ENCODE data around the gene SNX10. TPM values are rescaled to one million over a fixed set of nuclear protein-coding genes. Genes with fewer than 3 reads are reported as not detected.

SNX10 gene
- polyA plus RNA-seq, 1 experiment = not detected

DNA sequence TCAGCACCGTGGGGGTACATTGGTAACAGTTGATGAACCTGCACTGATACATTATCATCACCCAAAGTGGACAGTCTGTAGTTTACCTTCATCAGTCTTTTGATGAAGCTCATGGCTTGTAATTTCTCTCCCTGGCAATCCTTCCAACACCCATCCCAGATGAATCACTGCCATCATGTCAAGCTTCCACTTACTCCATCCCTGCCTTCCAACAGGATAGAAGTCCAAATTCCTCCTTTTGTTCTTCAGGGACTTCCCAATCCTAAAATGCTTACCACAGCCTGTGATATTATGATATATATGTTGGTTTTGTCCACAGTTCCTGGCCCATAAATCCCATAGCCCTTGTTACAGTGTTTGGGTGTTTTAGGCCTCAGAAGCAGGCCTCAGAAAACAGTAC, 16.1 kb downstream of the SNX10 start:
- DNase-seq (ENCODE audit: low read depth, low spot score) = no peak
- Histone ChIP-seq H3K27me3 (ENCODE audit: control insufficient read depth, insufficient read depth, low read length) (peaks cover 5% of the 10 kb centered on the region), H3K27ac (ENCODE audit: low read depth, low read length) (no peak overlapping the region), H3K9me3 (ENCODE audit: control insufficient read depth, insufficient read depth, low read length) (no peaks in the 10 kb centered on the region), H3K4me3 (ENCODE audit: low read depth, low read length) (no peak overlapping the region)
- ChIA-PET CTCF (no interaction called here), POLR2A (no interaction called here)
- TF ChIP-seq CTCF (IDR thresholded peaks at IDR 0.05; ENCODE audit: low read depth, low read length) = no peak

DNA sequence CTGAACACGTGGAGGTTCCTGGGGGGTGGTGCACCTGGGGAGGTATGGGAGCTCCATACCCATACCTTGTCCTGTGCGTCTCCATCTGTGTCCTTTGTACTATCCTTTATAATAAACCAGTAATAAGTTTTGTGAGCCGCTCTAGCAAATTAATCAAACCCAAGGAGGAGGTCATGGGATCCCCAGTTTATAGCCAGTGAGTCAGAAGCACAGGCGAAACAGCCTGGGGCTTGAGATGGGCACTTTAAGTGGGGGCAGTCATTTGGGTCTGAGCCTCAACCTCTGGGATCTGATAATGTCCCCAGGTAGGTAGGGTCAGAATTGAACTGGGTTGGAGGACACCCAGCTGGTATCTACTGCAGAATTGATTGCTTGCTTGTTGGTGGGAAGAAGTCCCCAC, 16.9 kb downstream of the SNX10 start:
- no peak for DNase-seq (ENCODE audit: low read depth, low spot score)
- Histone ChIP-seq H3K4me3 (ENCODE audit: low read depth, low read length) (no peak overlapping the region), H3K27me3 (ENCODE audit: control insufficient read depth, insufficient read depth, low read length) (no peaks in the 10 kb centered on the region), H3K9me3 (ENCODE audit: control insufficient read depth, insufficient read depth, low read length) (no peaks in the 10 kb centered on the region), H3K27ac (ENCODE audit: low read depth, low read length) (no peak overlapping the region)
- POLR2A ChIA-PET = no interaction called here
- TF ChIP-seq CTCF (IDR thresholded peaks at IDR 0.05; ENCODE audit: low read depth, low read length) = no peak
- CTCF ChIA-PET = no interaction called here

DNA sequence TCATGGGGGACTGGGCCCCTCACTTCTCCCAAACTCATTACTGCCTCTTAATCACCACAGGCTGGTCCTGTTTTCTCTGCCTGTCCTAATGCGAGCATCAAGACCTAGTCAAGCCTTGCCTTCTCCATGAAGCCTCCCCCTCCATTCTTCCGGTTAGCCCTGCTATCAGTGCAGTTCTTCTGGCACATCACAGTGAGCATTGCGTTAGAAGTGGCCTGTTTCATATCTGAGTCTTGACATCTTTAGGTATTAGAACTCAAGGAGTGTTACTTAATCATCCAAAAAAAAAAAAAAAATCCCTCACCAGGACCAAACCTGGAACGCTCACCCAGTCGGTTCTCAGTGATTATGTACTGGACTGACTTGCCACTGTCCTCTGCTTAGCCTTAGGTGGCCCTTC, 17.4 kb downstream of the SNX10 start:
- ChIA-PET CTCF (no interaction called here), POLR2A (no interaction called here)
- Histone ChIP-seq H3K27me3 (ENCODE audit: control insufficient read depth, insufficient read depth, low read length) (no peaks in the 10 kb centered on the region), H3K9me3 (ENCODE audit: control insufficient read depth, insufficient read depth, low read length) (no peaks in the 10 kb centered on the region), H3K4me3 (ENCODE audit: low read depth, low read length) (no peak overlapping the region), H3K27ac (ENCODE audit: low read depth, low read length) (no peak overlapping the region)
- no peak for DNase-seq (ENCODE audit: low read depth, low spot score)
- TF ChIP-seq CTCF (IDR thresholded peaks at IDR 0.05; ENCODE audit: low read depth, low read length) = no peak

DNA sequence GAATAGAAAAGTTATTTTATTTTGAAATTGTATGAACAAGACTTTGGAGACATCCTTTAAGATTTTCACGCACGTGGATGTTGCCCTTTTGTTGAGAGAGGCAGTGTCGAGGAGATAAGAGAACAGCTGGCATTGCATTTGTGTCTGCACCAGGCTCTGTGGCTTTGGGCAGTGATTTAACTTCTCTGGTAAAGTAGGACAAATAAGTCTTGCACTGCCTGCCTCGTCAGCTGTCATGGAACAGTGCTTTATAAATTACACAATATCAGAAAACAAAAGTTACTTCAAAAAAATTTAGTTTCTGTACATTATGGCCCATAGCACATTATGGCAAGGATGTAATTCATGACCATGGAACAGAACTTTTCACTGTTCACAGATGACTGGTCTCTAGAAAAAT, 20.1 kb downstream of the SNX10 start:
- ChIA-PET CTCF (interaction anchor here (1.0 kb wide), 1 partner anchor 58 kb away, joined by 3 read pairs; no protein-coding TSS in a partner anchor), POLR2A (no interaction called here)
- Histone ChIP-seq H3K27me3 (ENCODE audit: control insufficient read depth, insufficient read depth, low read length) (no peaks in the 10 kb centered on the region), H3K9me3 (ENCODE audit: control insufficient read depth, insufficient read depth, low read length) (no peaks in the 10 kb centered on the region), H3K27ac (ENCODE audit: low read depth, low read length) (no peak overlapping the region), H3K4me3 (ENCODE audit: low read depth, low read length) (no peak overlapping the region)
- no peak for DNase-seq (ENCODE audit: low read depth, low spot score)
- no peak for TF ChIP-seq CTCF (IDR thresholded peaks at IDR 0.05; ENCODE audit: low read depth, low read length)

GRCh38 chr7:26317211-26317610, 25.5 kb downstream of the SNX10 start:
- ChIA-PET CTCF (interaction anchor here (0.7 to 1.0 kb wide), 2 partner anchors 27 to 53 kb away, joined by 3 to 5 read pairs; no protein-coding TSS in a partner anchor), POLR2A (no interaction called here)
- no peaks in the 10 kb centered on the region for H3K9me3 ChIP-seq (ENCODE audit: control insufficient read depth, insufficient read depth, low read length)
- no peaks in the 10 kb centered on the region for H3K27me3 ChIP-seq (ENCODE audit: control insufficient read depth, insufficient read depth, low read length)
- TF ChIP-seq CTCF (IDR thresholded peaks at IDR 0.05; ENCODE audit: low read depth, low read length) = no peak
- H3K27ac ChIP-seq (ENCODE audit: low read depth, low read length) = no peak overlapping the region
- no peak for DNase-seq (ENCODE audit: low read depth, low spot score)
- no peak overlapping the region for H3K4me3 ChIP-seq (ENCODE audit: low read depth, low read length)
